ENCODE measurements around the gene TEX29.

TEX29 gene

DNA sequence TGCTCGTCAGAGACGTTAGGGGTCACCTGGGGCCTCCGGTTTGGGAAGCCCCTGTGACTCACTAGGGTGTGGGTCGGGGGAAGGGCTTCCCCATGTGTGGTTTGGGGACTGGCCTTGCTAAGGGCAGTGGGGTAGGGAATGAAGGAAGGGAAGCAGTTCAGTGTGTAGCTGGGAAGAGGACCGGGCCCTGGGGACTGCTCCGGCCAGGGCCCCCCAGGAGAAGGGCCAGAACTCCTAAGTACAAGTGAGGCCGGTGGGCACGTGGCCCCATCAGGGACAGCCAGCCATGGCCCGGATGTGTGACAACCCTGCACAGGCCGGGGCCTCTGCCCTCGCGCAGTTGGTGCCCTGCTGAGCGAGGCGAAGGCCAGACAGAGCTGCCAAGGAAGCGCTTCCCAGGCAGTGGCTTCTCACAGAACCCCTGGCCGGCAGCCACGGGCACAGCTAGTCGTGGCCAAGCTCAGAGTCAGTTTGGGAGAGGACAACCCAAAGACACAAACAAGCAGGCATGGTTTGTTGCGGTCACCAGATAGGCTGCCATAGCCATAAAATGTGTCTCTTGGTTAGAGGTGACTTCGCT, 25.7 kb downstream of the TEX29 start:
- DNase-seq (ENCODE audit: insufficient read length, low spot score) (no peak), FAIRE-seq (no peak)
- TF ChIP-seq, protein P1, sequence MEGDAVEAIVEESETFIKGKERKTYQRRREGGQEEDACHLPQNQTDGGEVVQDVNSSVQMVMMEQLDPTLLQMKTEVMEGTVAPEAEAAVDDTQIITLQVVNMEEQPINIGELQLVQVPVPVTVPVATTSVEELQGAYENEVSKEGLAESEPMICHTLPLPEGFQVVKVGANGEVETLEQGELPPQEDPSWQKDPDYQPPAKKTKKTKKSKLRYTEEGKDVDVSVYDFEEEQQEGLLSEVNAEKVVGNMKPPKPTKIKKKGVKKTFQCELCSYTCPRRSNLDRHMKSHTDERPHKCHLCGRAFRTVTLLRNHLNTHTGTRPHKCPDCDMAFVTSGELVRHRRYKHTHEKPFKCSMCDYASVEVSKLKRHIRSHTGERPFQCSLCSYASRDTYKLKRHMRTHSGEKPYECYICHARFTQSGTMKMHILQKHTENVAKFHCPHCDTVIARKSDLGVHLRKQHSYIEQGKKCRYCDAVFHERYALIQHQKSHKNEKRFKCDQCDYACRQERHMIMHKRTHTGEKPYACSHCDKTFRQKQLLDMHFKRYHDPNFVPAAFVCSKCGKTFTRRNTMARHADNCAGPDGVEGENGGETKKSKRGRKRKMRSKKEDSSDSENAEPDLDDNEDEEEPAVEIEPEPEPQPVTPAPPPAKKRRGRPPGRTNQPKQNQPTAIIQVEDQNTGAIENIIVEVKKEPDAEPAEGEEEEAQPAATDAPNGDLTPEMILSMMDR (IDR thresholded peaks at IDR 0.05; ENCODE audit: insufficient read depth, missing control alignments) = no peak

DNA sequence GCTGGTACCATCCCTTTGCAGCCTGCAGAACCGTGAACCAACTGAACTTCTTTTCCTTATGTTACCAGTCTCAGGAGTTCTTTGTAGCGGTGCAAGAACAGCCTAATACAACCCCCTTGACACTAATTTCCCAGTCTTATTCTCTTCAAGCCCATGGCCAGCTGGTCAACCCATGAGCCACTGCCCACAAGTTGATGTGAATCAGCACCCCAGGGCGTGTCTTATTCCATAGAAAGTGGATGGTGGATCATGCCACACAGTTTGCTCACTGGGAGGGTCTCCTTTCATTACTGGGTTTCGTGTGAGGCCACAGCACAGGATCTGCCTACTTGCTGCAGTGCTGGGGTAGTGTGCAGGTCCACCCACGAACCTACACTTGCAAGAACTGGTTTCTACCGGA, 27.0 kb downstream of the TEX29 start:
- DNase-seq (ENCODE audit: insufficient read length, low spot score) = no peak
- TF ChIP-seq, protein P1 (IDR thresholded peaks at IDR 0.05; ENCODE audit: insufficient read depth, missing control alignments) = no peak
- FAIRE-seq = no peak

DNA sequence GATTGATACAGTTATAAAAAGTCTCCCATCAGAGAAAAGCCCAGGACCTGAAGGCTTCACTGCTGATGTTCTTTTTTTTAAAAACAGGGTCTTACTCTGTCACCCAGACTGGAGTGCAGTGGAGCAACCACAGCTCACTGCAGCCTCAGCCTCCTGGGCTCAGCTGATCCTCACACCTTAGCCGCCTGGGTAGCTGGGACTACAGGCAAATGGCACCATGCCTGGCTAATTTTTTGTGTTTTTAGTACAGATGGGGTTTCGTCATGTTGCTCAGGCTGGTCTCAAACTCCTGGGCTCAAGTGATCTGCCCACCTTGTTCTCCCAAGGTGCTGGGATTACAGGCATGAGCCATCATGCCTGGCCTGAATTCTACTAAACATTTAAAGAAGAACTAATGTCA, 33.1 kb downstream of the TEX29 start:
- TF ChIP-seq, protein P1 (IDR thresholded peaks at IDR 0.05; ENCODE audit: insufficient read depth, missing control alignments) = no peak
- no peak for DNase-seq (ENCODE audit: insufficient read length, low spot score)
- no peak for FAIRE-seq

DNA sequence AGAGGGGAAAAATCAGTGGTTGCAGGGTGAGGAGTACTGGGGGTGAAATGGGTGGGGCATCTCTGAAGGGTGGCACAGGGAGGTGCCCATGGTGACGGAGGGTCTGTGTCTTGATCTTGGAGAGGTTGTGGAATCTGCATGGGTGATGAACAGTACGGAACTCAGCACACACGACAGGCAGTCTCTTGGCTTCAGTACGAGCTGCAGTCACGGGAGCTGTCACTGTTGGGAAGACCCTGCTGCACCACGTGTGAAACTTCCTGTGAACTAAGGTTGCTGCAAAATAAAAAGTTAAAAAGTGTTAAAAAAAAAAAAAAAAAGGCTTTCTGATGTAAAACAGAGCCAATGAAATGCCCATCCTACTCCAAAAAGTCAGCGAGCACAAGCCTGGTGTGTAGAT, 34.3 kb downstream of the TEX29 start:
- DNase-seq (ENCODE audit: insufficient read length, low spot score) (no peak), FAIRE-seq (no peak)
- TF ChIP-seq, protein P1 (IDR thresholded peaks at IDR 0.05; ENCODE audit: insufficient read depth, missing control alignments) = no peak

DNA sequence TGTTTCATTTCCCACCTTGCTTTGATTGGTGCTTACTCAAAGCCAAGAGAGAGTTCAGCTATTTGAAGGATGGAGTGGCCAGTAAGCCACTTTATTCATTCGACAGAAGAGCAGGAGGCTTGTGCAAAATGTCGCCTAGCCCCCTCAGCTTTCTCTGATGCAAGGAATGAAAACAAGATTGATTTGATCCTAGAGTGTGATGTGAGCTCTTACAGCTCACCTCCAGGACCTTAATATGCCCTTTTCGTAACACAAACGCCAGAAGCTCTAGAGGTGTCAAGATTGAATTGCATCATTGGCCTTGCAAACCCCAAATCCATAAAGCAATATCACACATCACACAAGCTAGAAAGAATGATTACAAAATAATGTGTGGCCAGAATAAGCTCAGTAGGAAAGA, 36.4 kb downstream of the TEX29 start:
- DNase-seq (ENCODE audit: insufficient read length, low spot score) (no peak), FAIRE-seq (no peak)
- TF ChIP-seq, protein P1 (IDR thresholded peaks at IDR 0.05; ENCODE audit: insufficient read depth, missing control alignments) = no peak

DNA sequence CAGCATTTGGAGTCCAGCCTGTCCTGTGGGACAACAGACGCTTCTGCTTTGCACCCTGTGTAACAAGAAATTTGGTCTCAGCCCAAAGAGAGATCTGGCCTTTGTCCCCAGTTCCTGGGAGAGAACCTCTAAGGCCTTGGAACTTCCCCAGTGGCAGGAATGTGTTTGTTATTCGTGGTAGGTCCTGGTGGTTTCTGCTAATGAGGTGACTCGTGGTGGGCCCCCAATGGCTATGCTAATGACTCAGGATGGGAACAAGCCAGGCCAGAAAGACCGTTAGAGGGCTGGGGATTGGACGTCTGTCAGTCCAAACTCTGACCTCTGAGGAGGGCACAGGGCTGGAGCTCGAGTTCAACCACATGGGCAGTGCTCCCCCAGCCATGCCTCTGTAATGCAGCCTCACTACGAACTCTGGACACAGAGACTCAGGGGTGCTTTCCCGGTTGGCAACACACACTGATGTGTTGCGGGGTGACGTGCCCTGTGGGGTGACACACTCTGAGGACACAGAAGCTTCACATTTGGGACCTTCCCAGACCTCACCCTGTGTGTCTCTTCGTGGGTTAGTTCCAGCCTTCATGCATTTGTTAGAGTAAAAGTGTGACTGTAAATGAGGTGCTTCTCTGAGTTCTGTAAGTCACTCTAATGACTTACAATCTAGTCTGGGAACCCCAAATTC, 38.9 kb downstream of the TEX29 start:
- TF ChIP-seq, protein P1 (IDR thresholded peaks at IDR 0.05; ENCODE audit: insufficient read depth, missing control alignments) = no peak
- DNase-seq (ENCODE audit: insufficient read length, low spot score) (no peak), FAIRE-seq (no peak)

DNA sequence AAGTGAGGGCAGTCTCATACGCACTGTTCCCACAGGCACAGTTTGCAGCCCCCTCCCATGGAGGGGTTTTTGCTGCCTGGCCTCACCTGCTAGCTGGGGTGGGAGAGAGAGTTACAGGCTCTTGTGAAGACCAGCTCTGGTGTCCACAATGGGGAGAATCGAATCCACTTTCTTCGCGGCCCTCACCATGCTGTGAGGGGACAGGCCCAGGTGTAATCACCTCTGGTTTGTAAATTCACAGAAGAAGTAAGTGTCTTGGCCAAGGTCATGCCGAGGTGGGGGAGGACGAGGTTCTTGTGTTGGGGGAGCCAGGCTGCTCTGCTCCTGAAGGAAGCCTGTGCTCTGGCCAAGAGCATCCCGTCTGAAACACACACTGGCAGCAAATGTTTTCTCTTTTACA, 39.5 kb downstream of the TEX29 start:
- DNase-seq (ENCODE audit: insufficient read length, low spot score) (no peak), FAIRE-seq (no peak)
- TF ChIP-seq, protein P1 (IDR thresholded peaks at IDR 0.05; ENCODE audit: insufficient read depth, missing control alignments) = no peak
